Fibroblast of lung (primary cell): ENCODE data around the gene FUBP1. TPM values are rescaled to one million over a fixed set of nuclear protein-coding genes. Genes with fewer than 3 reads are reported as not detected.

Experiments
- DNase-seq, 2 donors: peaks; one replicate each; pipeline versions ENCODE4 v3.0.0 to v3.0.0-alpha.2; 2010; ENCODE audit warnings: low read depth in 2 of 2
- H2AFZ ChIP-seq: 2 replicates; pipeline ENCODE4 v1.5.1; 2012; ENCODE audit warnings: low read length, control low read depth, inconsistent platforms
- H3K27ac ChIP-seq: 2 replicates; pipeline ENCODE4 v1.5.1; 2011; ENCODE audit warnings: low read length, control low read depth; ENCODE audit not compliant: insufficient read depth
- H3K27me3 ChIP-seq: 2 replicates; pipeline ENCODE4 v1.5.1; 2011; ENCODE audit warnings: mild to moderate bottlenecking, low read length; ENCODE audit not compliant: control insufficient read depth, insufficient read depth
- H3K36me3 ChIP-seq: 2 replicates; pipeline ENCODE4 v1.5.1; 2011; ENCODE audit warnings: low read length; ENCODE audit not compliant: control insufficient read depth, insufficient read depth
- H3K4me1 ChIP-seq: 2 replicates; pipeline ENCODE4 v1.5.1; 2011; ENCODE audit warnings: low read length; ENCODE audit not compliant: control insufficient read depth, insufficient read depth; ENCODE audit errors: extremely low read depth
- H3K4me2 ChIP-seq: 2 replicates; pipeline ENCODE4 v1.5.1; 2011; ENCODE audit warnings: low read length, control low read depth; ENCODE audit not compliant: insufficient read depth; ENCODE audit errors: extremely low read depth
- H3K4me3 ChIP-seq, 4 experiments: fragments of 200-600 bp in 1 of 4; sonication (generic) in 1 of 4; replicated peaks in 1 of 4; 2 replicates each; pipeline ENCODE4 v1.5.1; 2011 to 2016; ENCODE audit warnings: low read length in 4 of 4, low read depth in 3 of 4, mild to moderate bottlenecking in 3 of 4, control low read depth in 2 of 4, inconsistent platforms in 1 of 4, mixed read lengths in 1 of 4; ENCODE audit not compliant: insufficient read depth in 1 of 4; ENCODE audit errors: control extremely low read depth in 1 of 4
- H3K79me2 ChIP-seq: 2 replicates; pipeline ENCODE4 v1.5.1; 2012; ENCODE audit warnings: mild to moderate bottlenecking, low read length, inconsistent platforms; ENCODE audit not compliant: control insufficient read depth, insufficient read depth
- H3K9ac ChIP-seq: 2 replicates; pipeline ENCODE4 v1.5.1; 2011; ENCODE audit warnings: mild to moderate bottlenecking, low read length, control low read depth; ENCODE audit not compliant: insufficient read depth
- H3K9me3 ChIP-seq: 2 replicates; pipeline ENCODE4 v1.5.1; 2012; ENCODE audit warnings: low read depth, low read length; ENCODE audit not compliant: control insufficient read depth, insufficient read depth
- H4K20me1 ChIP-seq: 2 replicates; pipeline ENCODE4 v1.5.1; 2011; ENCODE audit warnings: low read length; ENCODE audit not compliant: control insufficient read depth, insufficient read depth; ENCODE audit errors: extremely low read depth
- EZH2 ChIP-seq: IDR thresholded peaks from 2 replicates; pipeline ENCODE4 v1.5.1; 2012; ENCODE audit warnings: low read length, control low read depth, mild to moderate bottlenecking; ENCODE audit errors: missing control alignments
- polyA plus RNA-seq, 2 donors: library from polyadenylated mRNA; depleted of rRNA in 1 of 2; stranded (reverse) in 1 of 2; unstranded in 1 of 2; fragments of >200 nt; gene quantifications; 2 replicates each; pipeline ENCODE4 v1.2.1, GENCODE V29; 2011 to 2012; ENCODE audit warnings: missing spikeins in 1 of 2
- total RNA-seq: library from RNA; depleted of rRNA; stranded (reverse); fragments of >200 nt; gene quantifications from 2 replicates; pipeline ENCODE4 v1.2.1, GENCODE V29; 2014
- TF ChIP-seq, protein P1 (sequence below), 2 donors: IDR thresholded peaks in 1 of 2; conservative IDR thresholded peaks in 1 of 2; 1 replicate in 1 of 2; 2 replicates in 1 of 2; pipeline ENCODE4 v1.5.1; 2011 to 2012; ENCODE audit warnings: low read length in 2 of 2, control low read depth in 1 of 2, inconsistent platforms in 1 of 2, low read depth in 1 of 2, mild to moderate bottlenecking in 1 of 2

FUBP1 gene
- total and polyA plus RNA-seq, 2 donors (not counting 1 experiment from before 2014, with no cell fraction given): 99.4 to 102 TPM

DNA sequence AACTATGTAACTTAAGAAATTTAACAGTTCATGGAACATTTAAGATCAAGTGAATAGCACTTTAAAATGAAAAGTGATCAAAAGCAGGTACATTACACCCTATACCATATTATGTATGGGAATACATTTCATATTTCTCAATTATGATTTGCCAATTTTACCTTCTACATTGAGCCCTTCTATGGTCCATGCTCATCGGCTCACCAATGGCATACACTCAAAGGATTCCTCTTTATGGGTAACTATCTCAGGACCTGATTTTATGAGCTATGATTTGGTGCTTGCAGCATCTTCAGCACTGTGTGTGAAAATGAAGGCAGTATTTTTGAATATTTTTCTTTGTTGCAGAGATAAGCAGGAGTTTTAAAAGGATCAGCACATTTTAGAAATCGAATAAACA, 33.5 kb downstream of the FUBP1 start:
- Histone ChIP-seq H3K4me2 (no peak overlapping the region), H3K9ac (no peak overlapping the region), H2AFZ (no peak overlapping the region), H3K27ac (no peak overlapping the region), H3K4me3 (no peak overlapping the region), H3K79me2 (peaks cover 11% of the 10 kb centered on the region), H3K4me1 (no peaks in the 10 kb centered on the region), H3K36me3 (peaks cover 15% of the 10 kb centered on the region), H3K27me3 (no peaks in the 10 kb centered on the region), H3K9me3 (no peaks in the 10 kb centered on the region), H4K20me1 (no peaks in the 10 kb centered on the region)
- no peak for DNase-seq
- TF ChIP-seq, protein P1, sequence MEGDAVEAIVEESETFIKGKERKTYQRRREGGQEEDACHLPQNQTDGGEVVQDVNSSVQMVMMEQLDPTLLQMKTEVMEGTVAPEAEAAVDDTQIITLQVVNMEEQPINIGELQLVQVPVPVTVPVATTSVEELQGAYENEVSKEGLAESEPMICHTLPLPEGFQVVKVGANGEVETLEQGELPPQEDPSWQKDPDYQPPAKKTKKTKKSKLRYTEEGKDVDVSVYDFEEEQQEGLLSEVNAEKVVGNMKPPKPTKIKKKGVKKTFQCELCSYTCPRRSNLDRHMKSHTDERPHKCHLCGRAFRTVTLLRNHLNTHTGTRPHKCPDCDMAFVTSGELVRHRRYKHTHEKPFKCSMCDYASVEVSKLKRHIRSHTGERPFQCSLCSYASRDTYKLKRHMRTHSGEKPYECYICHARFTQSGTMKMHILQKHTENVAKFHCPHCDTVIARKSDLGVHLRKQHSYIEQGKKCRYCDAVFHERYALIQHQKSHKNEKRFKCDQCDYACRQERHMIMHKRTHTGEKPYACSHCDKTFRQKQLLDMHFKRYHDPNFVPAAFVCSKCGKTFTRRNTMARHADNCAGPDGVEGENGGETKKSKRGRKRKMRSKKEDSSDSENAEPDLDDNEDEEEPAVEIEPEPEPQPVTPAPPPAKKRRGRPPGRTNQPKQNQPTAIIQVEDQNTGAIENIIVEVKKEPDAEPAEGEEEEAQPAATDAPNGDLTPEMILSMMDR (conservative IDR thresholded peaks at IDR 0.05 in 1 of 2, IDR thresholded peaks at IDR 0.05 in 1 of 2; ENCODE audit: low read depth in 1 of 2, low read length in 2 of 2): no peak
- TF ChIP-seq EZH2: no peak

DNA sequence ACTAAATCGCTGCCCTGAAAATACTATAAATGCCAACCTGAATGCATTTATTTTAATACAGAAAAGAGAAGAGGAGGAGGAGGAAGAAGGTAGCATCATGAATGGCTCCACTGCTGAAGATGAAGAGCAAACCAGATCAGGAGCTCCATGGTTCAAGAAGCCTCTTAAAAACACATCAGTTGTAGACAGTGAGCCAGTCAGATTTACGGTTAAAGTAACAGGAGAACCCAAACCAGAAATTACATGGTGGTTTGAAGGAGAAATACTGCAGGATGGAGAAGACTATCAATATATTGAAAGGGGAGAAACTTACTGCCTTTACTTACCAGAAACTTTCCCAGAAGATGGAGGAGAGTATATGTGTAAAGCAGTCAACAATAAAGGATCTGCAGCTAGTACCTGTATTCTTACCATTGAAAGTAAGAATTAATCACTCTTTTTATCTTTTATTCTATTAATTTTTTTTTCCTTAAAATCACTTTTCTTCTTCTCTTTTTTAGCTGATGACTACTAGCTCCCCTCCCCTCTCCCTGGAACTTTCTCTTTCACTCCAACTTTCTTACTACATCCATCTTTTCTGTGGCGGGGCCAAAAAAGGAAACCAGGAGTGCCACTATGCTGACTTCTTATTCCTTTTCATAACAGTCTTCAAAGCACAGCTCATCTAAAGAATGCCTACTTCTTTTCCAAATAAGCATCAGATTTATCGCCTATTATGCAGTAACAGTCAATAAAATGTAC, 36.3 kb downstream of the FUBP1 start:
- H3K36me3 ChIP-seq: peaks cover 13% of the 10 kb centered on the region
- no peak overlapping the region for H2AFZ ChIP-seq
- H3K4me3 ChIP-seq: no peak overlapping the region
- no peak for TF ChIP-seq EZH2
- TF ChIP-seq, protein P1 (conservative IDR thresholded peaks at IDR 0.05 in 1 of 2, IDR thresholded peaks at IDR 0.05 in 1 of 2; ENCODE audit: low read depth in 1 of 2, low read length in 2 of 2): no peak
- H3K27me3 ChIP-seq: no peaks in the 10 kb centered on the region
- H3K27ac ChIP-seq: no peak overlapping the region
- H4K20me1 ChIP-seq: no peaks in the 10 kb centered on the region
- no peak for DNase-seq
- H3K4me2 ChIP-seq: no peak overlapping the region
- H3K79me2 ChIP-seq: peaks cover 3% of the 10 kb centered on the region
- H3K9ac ChIP-seq: no peak overlapping the region
- no peaks in the 10 kb centered on the region for H3K9me3 ChIP-seq
- no peaks in the 10 kb centered on the region for H3K4me1 ChIP-seq

DNA sequence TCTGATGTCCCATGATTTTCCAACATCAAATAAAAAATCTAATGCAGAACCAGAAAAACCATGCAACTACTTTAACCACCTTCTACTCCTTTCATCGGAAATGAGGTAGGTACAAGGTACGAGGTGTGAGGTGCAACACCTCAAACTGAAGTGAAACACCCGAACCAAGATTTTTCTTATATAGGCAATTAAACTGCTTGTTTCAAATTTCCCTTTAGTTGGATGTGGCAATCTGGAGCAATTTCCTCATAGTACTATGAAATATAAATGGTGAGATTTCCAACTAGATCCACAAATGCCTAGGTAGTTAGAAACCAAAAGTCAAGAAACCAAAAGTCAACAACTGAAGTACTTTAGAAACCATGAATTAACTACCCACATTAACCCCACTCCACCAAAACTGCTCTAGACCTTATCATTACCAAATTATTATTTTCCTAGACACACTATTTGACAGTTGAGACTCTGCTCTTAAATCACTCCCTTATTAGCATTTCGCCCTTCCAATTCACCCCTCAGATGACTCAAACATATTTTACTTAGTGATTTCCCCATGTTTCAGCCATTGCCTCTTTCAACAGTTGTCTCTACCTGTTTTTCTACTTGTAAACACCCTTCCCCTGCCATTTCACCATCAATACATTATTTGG, 37.8 kb downstream of the FUBP1 start:
- Histone ChIP-seq H3K27me3 (no peaks in the 10 kb centered on the region), H2AFZ (no peak overlapping the region), H4K20me1 (no peaks in the 10 kb centered on the region), H3K27ac (no peak overlapping the region), H3K36me3 (peaks cover 9% of the 10 kb centered on the region), H3K4me1 (no peaks in the 10 kb centered on the region), H3K9me3 (no peaks in the 10 kb centered on the region), H3K4me2 (no peak overlapping the region), H3K79me2 (no peaks in the 10 kb centered on the region), H3K4me3 (no peak overlapping the region), H3K9ac (no peak overlapping the region)
- no peak for TF ChIP-seq EZH2
- TF ChIP-seq, protein P1 (conservative IDR thresholded peaks at IDR 0.05 in 1 of 2, IDR thresholded peaks at IDR 0.05 in 1 of 2; ENCODE audit: low read depth in 1 of 2, low read length in 2 of 2): no peak
- peak; percentile 11 to 35 for DNase-seq
